Pancreas (tissue), 10 donors: ENCODE results near the gene MYO1F. TPM values are rescaled to one million over a fixed set of nuclear protein-coding genes. Genes with fewer than 3 reads are reported as not detected.

Source experiments
- ATAC-seq, 4 donors: fragments of 200-7000 bp; cut with Tn5 transposase; one replicate each; pipeline versions ENCODE4 v1.8.0 to v1.9.1; 2020; ENCODE audit warnings: mild to moderate bottlenecking in 4 of 4, moderate library complexity in 4 of 4
- DNase-seq, 6 donors: peaks; one replicate each; pipeline ENCODE4 v3.0.0-alpha.2; 2020
- FAIRE-seq: peaks from 2 replicates; lab custom pipeline; 2012; peaks lifted over from hg19 to GRCh38; lab: Jason Lieb, UNC
- H3K27ac ChIP-seq, 4 donors: fragments of 200-600 bp; sonication (generic); 1 replicate in 3 of 4; 2 replicates in 1 of 4; pipeline versions ENCODE4 v1.5.0 to v1.8.0; 2020
- H3K27me3 ChIP-seq, 4 donors: fragments of 200-600 bp; one replicate each; pipeline ENCODE4 v1.8.0; 2021
- H3K36me3 ChIP-seq, 3 donors: fragments of 200-600 bp; sonication (generic) in 1 of 3; one replicate each; pipeline versions ENCODE4 v1.5.0 to v1.8.0; 2020 to 2021
- H3K4me1 ChIP-seq, 3 donors: fragments of 200-600 bp; one replicate each; pipeline ENCODE4 v1.8.0; 2021
- H3K4me3 ChIP-seq, 4 donors: fragments of 200-600 bp; sonication (generic) in 2 of 4; one replicate each; pipeline versions ENCODE4 v1.5.0 to v1.8.0; 2020 to 2021
- H3K9me3 ChIP-seq, 4 donors: fragments of 200-600 bp; one replicate each; pipeline ENCODE4 v1.8.0; 2021
- CTCF ChIP-seq, 4 donors: fragments of 200-600 bp; sonication (generic) in 3 of 4; IDR thresholded peaks; one replicate each; pipeline versions ENCODE4 v1.5.0 to v1.8.0; 2021; ENCODE audit warnings: antibody characterized with exemption in 4 of 4
- WGBS, 2 donors: extraction: QIAGEN DNeasy Blood & Tissue Kit; methylation state at CpG; one replicate each; pipeline ENCODE4 v1.1.7; 2013; 5-methylcytosine and 5-hydroxymethylcytosine counted together
- intact Hi-C, 3 donors: fragments of 100-400 bp; cut with DNase I; formaldehyde crosslinking; loops; one replicate each; pipeline versions ENCODE4 v1.11.1 to v1.14.2; 2022
- polyA plus RNA-seq, 2 donors: library from polyadenylated mRNA; stranded (reverse); fragments of 200-250 nt; gene quantifications; one replicate each; pipeline ENCODE4 v1.2.3, GENCODE V29; 2013
- total RNA-seq, 6 donors: library from RNA; stranded (reverse); fragmentation: NEBNext Ultra II Directional in 4 of 6; extraction: Animal tissue kit (Norgen Biotek cat#: 25700) in 4 of 6; gene quantifications; one replicate each; pipeline versions ENCODE4 v1.2.1 to v1.2.4, GENCODE V29; 2021 to 2023
- donor health status: healthy with polysubstance abuse.
- donor health status: DM: no; HTN: no; CAD: no; lungs with moderate emphysema.
- donor health status: DM: no; HTN: no; CAD: no.
- donor health status: control.
- donor health status: control.
- donor health status: Bipolar disorder and iron deficiency.
- donor health status: DM: yes; HTN: yes; CAD: no.
- donor health status: DM: no; HTN: no; CAD: no.
- donor health status: DM: no; HTN: no; CAD: no.
- donor health status: DM: yes; HTN: yes; CAD: no.

MYO1F gene
- total and polyA plus RNA-seq, 8 donors = 1.2 to 21.3 (median 4.8) TPM

- WGBS, 2 donors = 64 to 65% methylated on average over 19 of the region's 19 CpGs
- no peaks in the 10 kb centered on the region for H3K36me3 ChIP-seq
- intact Hi-C loops = no loop called here
- peak in 4 of 6 donors; percentile 42 to 83 (median 54) for DNase-seq
- no peaks in the 10 kb centered on the region for H3K9me3 ChIP-seq
- no peak for TF ChIP-seq CTCF (IDR thresholded peaks at IDR 0.05)
- peaks cover 6 to 8% (median 6%) of the 10 kb centered on the region in 3 donors for H3K4me1 ChIP-seq
- peak overlapping the region; percentile 83 to 99 (median 96) for H3K27ac ChIP-seq
- H3K4me3 ChIP-seq = peak overlapping the region; percentile 56 to 84 (median 64)
- no peaks in the 10 kb centered on the region for H3K27me3 ChIP-seq
- no peak for FAIRE-seq
- no peak for ATAC-seq
Observed at GRCh38 chr19:8513036-8513686, 64.1 kb downstream of the MYO1F start.

GRCh38 chr19:8512115-8512967 is 64.9 kb downstream of the MYO1F start:
- Histone ChIP-seq H3K4me3 (no peak overlapping the region), H3K9me3 (no peaks in the 10 kb centered on the region), H3K27me3 (no peaks in the 10 kb centered on the region), H3K27ac (no peak overlapping the region), H3K4me1 (peaks cover 6 to 8% (median 6%) of the 10 kb centered on the region in 3 donors), H3K36me3 (no peaks in the 10 kb centered on the region)
- DNase-seq = peak in 2 of 6 donors; percentile 41 to 55
- no peak for TF ChIP-seq CTCF (IDR thresholded peaks at IDR 0.05)
- no peak for ATAC-seq
- FAIRE-seq = no peak
- WGBS, 2 donors = 82 to 83% methylated on average over 22 of the region's 22 CpGs
- intact Hi-C loops = no loop called here

GRCh38 chr19:8511573-8512101 is 65.6 kb downstream of the MYO1F start:
- WGBS, 2 donors = 77 to 82% methylated on average over 40 to 45 of the region's 45 CpGs
- ATAC-seq = no peak
- H3K9me3 ChIP-seq = no peaks in the 10 kb centered on the region
- intact Hi-C loops = no loop called here
- peaks cover 6 to 8% (median 6%) of the 10 kb centered on the region in 3 donors for H3K4me1 ChIP-seq
- no peaks in the 10 kb centered on the region for H3K36me3 ChIP-seq
- H3K4me3 ChIP-seq = no peak overlapping the region
- H3K27ac ChIP-seq = no peak overlapping the region
- TF ChIP-seq CTCF (IDR thresholded peaks at IDR 0.05) = no peak
- no peaks in the 10 kb centered on the region for H3K27me3 ChIP-seq
- FAIRE-seq = no peak
- peak in 3 of 6 donors; percentile 27 to 61 (median 49) for DNase-seq

GRCh38 chr19:8510589-8511115 is 66.6 kb downstream of the MYO1F start:
- H3K27me3 ChIP-seq = no peaks in the 10 kb centered on the region
- ATAC-seq = no peak
- FAIRE-seq = no peak
- intact Hi-C loops = no loop called here
- no peak for TF ChIP-seq CTCF (IDR thresholded peaks at IDR 0.05)
- peak in 1 of 6 donors; percentile 56 for DNase-seq
- no peak overlapping the region for H3K27ac ChIP-seq
- WGBS, 2 donors = 86 to 87% methylated on average over 36 to 52 of the region's 52 CpGs
- H3K36me3 ChIP-seq = no peaks in the 10 kb centered on the region
- no peaks in the 10 kb centered on the region for H3K9me3 ChIP-seq
- no peak overlapping the region for H3K4me3 ChIP-seq
- H3K4me1 ChIP-seq = peaks cover 6 to 8% (median 6%) of the 10 kb centered on the region in 3 donors
